Measurements from ENCODE around the gene RNH1.

- TF ChIP-seq EZH2 (IDR thresholded peaks at IDR 0.05; ENCODE audit: borderline replicate concordance, low read length) (no peak), CTCF (conservative IDR thresholded peaks at IDR 0.05 in 1 of 2, IDR thresholded peaks at IDR 0.05 in 1 of 2; ENCODE audit: extremely low read depth in 1 of 2, insufficient read depth in 1 of 2, low read depth in 1 of 2, low read length in 2 of 2) (no peak)
Measured at GRCh38 chr11:490930-491260, 16.1 kb downstream of the RNH1 start.
